ENCODE results near the gene RPA1. TPM values are rescaled to one million over a fixed set of nuclear protein-coding genes. Genes with fewer than 3 reads are reported as not detected.

RPA1 gene
- total RNA-seq, 1 donor from 2014 or later, result 83.0 TPM

DNA sequence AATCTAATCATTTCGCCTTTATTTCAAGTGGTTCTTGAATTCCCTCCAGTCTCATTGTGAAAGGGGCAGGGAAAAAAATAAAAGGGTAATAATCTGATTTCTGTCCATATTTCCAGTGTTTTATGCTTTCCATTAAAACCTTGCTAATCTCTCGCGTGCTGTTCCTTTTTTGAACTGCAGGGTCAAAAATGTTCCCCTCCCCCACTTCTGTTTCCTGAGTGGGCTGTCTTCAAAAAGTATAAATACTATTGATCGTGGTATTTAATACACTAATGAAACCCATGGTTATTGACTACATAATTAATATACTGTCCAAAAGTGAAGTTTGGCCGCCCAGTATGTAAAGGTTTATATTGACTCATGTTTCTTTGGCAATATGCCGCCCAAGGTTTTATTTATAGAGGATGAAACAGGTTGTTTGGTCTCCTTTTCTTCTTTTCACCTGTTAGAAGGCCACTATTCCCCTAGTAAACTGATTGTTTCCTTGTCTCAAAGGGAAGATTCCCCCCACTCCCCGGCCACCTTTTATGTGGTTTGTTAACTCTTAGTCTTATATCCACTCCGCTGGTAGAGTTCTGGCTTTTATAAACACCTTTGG is 69.7 kb downstream of the RPA1 start:
- DNase-seq (ENCODE audit: low spot score), result no peak
- no peak for ATAC-seq
- intact Hi-C loops (cut with DNase I), result no loop called here

DNA sequence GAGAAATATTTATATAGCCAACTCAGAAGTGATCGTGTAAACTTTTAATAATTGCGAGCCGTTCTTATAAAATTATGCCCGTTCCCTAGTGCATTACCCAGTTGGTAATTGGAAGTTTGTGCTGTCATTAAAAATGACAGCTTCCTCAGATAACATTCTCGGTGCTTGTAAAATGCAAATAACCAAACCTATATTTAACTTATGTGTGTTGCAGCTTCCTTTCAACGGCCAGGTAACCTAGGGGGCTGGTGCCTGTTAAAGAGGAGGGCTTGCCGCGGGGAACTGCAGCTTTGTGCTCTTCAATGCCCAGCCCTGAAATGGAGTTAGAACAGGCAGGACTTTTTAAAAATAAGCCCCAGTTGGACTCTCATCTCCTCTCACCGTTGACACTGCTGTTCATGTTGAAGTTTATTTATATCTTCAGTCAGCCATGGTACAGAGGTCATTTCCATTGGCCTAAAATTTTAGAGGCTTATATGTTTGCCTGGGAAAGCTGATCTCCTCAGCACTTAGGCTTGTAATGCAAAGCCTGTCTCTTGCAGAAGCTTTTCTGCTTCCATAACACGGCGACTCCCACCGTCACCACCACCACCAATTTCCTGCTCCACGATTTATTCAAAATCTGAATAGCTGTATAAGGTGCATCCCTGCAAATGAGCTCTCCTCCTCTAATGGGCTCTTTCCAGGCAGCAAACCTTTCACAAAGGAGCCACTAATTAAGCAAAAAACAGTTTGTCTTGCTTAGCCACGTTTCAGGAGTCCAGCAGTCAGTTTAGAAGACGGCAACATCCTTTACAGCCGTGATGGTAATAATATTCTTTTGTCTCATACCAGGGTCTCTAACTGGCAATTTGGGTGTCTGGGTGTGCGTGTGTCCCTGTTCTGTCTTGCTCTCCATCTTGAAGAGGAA is 74.7 kb downstream of the RPA1 start:
- intact Hi-C loops (cut with DNase I), result loop anchor here (5.0 to 10.0 kb wide), 2 partner anchors 120 to 338 kb away; partner anchors contain the start of gene RTN4RL1
- ATAC-seq (no peak), DNase-seq (ENCODE audit: low spot score) (no peak)

DNA sequence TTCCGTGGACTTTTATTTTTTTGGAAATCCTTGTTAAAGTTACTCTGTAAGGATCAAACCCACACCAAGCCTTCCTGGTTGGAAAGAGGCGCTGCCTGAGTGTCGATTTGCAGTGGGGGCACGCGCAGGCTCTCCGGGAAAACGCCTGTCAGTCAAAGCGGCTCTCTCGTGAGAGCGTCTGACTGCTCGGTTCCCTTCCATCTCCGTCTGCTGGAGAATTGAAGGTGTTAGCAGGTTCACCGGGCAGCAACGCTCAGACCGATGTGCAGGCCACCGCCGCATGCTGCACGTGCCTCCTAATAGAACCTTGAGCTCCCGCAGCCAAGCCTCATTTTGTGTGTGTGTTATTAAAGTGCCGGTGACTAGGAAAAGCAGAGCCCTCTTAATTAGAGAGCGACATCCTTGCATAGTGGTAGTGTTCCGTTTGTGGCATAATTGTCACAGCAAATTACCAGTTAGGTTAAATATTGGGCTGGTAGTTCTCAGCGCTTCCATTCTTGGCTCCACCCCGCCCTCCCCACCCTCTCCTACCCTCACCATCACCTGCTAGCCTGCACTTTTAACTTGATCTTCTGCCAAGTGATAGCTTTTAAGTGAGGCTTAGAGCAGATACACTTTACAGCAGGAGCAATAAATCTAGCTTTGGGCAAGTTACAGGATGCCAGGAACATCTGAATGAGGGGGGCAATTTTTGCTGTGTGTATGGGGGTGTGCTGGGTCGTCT is 75.5 kb downstream of the RPA1 start:
- DNase-seq (ENCODE audit: low spot score) (no peak), ATAC-seq (no peak)
- intact Hi-C loops (cut with DNase I), result loop anchor here (5.0 to 10.0 kb wide), 2 partner anchors 119 to 337 kb away; partner anchors contain the start of gene RTN4RL1

DNA sequence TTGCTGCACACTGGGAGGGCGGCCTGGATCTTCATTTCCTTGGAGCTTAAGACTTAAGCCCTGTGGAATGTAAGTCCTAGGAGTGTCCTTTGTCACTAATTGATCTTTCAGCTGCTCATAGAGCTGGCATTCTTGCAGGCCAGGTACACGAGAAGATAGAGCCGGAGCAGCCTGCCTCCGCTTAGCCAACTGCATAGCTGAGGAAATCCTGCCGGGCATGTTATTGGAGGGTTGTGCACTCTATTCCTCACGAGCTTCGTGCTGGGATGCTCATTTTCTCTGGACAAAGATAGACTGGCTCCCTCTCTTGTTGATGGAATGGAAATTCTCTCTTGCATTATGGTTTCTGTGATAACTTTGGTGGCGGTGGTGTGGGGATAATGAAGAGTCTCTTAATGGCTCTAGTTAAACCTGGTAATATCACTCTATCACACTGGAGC is 76.9 kb downstream of the RPA1 start:
- no peak for ATAC-seq

DNA sequence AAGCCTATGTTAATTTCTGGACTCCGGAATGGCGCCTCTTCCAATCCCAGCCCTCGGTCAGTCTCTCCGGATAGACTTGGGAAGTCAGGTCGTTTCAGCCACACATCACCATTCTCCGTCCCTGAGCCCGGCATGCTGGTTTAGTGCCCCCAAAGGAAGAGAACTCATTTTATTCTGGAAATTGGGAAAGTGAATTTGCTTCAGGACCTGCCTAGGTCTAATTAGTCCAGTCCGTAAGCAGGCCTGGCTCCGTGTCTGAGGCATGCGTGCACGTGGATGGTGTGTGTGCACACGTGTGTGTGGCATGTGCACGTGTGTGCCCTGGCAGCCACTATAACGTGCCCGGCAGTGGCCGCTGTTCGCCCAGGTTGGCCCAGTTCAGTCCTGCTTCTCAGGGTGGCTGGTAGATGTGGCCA is 77.4 kb downstream of the RPA1 start:
- ATAC-seq, result no peak
- DNase-seq (ENCODE audit: low spot score), result no peak
- intact Hi-C loops (cut with DNase I), result loop anchor here (5.0 to 10.0 kb wide), 2 partner anchors 118 to 335 kb away; partner anchors contain the start of gene RTN4RL1

More for the DNA sequence above, 76.9 kb downstream of the RPA1 start:
- DNase-seq (ENCODE audit: low spot score), result no peak
- intact Hi-C loops (cut with DNase I), result loop anchor here (5.0 to 10.0 kb wide), 2 partner anchors 118 to 336 kb away; partner anchors contain the start of gene RTN4RL1

DNA sequence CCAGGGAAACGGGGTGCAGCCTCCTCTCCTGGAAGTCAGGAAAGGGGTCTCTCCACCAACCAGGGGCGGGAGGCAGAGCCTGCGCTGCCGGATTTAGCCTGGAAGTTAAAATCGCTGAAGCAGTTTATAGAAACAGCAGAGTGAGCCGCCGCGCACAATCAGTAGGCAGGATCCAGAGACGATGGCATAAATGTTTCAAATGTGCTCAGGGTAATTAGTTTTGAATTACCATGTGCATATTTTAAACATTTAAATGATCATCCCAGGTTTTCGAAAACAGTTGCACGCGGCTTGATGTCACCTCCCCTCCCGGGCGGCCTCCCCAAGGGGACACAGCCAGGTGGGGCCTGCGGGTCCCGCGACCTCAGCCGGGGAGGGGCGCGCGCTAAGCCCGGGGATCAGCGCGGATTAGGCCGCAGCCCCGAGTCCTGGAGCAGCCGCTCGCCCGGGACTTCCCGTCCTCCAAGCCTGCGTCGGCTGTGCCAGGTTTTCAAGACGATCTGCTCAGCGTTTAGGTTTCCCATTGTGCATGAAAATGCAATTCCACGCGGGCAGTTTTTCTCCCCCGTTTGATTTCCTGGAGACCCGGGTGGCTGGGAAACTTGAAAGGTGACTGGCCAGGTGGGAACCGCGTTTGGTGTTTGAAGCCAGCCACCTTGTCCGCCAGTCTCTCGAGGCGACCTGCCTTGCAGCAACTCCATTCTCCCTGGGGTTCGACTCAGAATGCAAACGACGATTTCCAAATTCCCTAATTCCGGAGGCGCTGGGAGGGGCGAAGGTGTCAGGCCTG is 78.3 kb downstream of the RPA1 start:
- DNase-seq (ENCODE audit: low spot score) (no peak), ATAC-seq (peak; percentile 44)
- intact Hi-C loops (cut with DNase I), result loop anchor here (5.0 to 10.0 kb wide), 2 partner anchors 117 to 334 kb away; partner anchors contain the start of gene RTN4RL1

DNA sequence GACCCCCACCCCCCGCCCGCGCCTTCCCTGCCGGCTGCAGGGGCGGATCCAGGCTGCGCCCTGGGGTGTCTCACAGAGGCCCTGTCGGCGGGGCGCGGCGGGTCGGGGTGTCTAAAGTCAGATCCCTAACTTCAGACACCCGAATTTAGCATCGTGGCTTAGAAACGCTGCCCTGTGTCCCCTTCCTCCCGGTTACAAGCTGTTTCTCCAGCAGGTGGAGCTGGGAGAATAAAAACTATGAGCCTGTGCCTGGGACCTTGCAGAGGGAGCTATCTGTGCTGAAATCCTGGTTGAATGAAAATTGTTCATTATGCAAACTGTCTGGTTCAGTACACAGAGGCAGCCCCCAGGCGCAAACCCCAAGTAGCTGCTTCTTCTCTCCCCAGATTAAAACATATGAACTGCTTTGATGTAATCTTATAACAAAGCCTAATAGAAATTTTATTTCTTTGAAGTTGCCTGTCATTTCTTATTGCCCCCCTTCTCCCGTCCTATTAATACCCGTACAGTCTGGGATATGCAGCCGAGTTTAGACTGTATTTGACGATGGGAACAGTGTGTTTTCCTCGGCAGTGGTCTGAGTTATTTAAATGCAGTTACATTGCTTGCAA is 79.0 kb downstream of the RPA1 start:
- intact Hi-C loops (cut with DNase I), result loop anchor here (5.0 to 10.0 kb wide), 2 partner anchors 116 to 333 kb away; partner anchors contain the start of gene RTN4RL1
- peak; percentile 72 for DNase-seq (ENCODE audit: low spot score)
- peak; percentile 93 for ATAC-seq

DNA sequence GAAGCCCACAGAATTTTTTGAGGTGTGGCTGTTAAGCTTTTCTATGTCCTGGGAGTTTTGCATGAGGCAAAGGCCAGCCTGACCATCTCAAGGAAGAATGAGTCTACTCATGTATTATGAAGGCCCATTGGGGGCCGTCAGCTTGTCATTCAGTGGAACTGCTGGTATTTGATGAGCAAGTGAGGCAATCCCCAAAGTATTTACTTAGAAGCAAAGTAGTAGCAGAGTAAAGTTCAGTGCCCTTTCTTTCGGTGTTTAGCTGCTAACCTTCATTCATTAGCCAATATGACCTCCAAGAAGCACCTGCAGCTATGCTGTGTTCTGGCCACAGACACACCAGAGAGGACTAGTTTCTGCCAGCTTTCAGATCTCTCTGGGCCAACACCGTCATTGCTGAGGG is 80.2 kb downstream of the RPA1 start:
- intact Hi-C loops (cut with DNase I), result loop anchor here (5.0 to 10.0 kb wide), 3 partner anchors 115 to 332 kb away; partner anchors contain the start of genes OVCA2 and RTN4RL1
- ATAC-seq (no peak), DNase-seq (ENCODE audit: low spot score) (no peak)

DNA sequence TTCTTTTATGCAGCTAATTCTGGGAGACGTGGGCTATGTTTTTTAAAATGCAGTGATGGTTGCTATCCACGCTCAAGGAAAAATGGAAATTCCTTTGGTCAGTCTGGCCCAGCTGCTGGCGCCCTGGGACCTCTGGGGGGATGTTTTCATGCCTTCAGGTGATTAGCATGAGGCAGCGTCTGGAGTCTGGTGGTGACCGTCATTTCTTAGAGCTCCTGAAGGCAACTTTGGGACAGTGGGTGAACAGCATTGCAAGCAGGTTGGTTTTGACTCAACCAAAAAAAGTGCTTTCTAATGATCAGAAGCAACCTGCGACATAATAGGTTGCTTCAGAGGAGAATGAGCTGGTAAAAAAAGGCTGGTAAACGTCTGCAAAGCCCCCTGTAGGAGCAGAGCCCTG is 82.3 kb downstream of the RPA1 start:
- ATAC-seq, result no peak
- intact Hi-C loops (cut with DNase I), result loop anchor here (10.0 kb wide), 1 partner anchor 133 kb away; the partner anchor contains the start of gene OVCA2
- no peak for DNase-seq (ENCODE audit: low spot score)

DNA sequence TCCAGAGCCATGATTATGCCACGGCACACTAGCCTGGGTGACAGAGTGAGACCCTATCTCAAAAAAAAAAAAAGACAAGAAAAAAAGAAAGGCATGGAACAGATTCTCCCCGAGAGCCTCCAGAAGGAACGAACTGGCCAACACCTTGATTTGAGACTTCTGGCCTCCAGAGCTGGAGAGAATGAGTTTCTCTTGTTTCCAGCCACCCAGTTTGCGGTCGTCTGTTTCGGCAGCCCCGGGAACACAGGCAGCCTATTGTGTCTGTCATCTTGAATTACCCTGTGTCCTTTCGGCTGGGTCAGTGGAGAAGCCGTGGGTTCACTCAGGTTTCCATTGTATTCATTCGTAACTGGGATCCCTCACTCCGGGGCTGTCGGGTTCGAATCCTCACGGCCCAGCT is 83.9 kb downstream of the RPA1 start:
- intact Hi-C loops (cut with DNase I), result loop anchor here (10.0 kb wide), 1 partner anchor 131 kb away; the partner anchor contains the start of gene OVCA2
- ATAC-seq (no peak), DNase-seq (ENCODE audit: low spot score) (no peak)

DNA sequence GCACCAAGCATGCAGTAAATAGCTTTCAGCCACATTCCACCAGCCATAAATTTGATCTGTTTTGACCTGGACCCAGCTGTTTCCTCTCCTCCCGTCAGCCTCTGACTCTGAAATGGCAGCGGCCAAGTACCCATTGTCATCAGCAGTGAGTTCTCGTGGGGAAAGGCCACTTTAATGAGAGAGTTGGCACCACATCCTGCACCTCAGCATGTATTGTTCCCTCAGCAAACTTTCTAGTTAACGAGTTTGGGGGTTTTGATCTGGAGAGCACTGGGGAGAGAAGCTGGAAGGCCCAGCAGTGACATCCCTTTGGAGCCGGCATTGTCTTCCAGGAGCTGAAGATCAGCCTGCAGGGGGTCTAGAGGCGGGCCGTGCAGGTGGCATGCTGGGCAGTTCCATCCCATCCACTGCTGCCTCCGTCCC is 84.9 kb downstream of the RPA1 start:
- DNase-seq (ENCODE audit: low spot score), result no peak
- intact Hi-C loops (cut with DNase I), result loop anchor here (10.0 kb wide), 1 partner anchor 130 kb away; the partner anchor contains the start of gene OVCA2
- no peak for ATAC-seq

DNA sequence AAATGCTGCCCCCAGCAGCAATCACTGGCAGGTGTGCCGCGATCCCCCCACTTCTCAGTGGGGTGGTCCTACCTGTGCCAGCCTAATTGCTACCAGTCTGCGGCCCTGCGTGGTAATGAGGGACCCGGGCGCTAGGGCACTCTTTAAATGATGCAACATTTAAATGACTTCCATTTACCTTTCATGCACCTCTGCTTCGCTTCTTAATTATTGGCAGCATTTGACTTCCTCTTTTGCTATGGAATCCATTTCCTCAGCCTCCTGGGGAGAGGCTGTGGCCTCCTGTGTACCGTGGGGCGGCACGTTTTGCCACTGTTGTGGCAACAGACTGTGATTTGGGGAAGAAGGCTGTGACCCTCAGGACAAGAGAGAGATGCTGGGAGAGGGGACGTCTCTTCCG is 86.1 kb downstream of the RPA1 start:
- intact Hi-C loops (cut with DNase I), result loop anchor here (10.0 kb wide), 1 partner anchor 129 kb away; the partner anchor contains the start of gene OVCA2
- ATAC-seq, result no peak

DNA sequence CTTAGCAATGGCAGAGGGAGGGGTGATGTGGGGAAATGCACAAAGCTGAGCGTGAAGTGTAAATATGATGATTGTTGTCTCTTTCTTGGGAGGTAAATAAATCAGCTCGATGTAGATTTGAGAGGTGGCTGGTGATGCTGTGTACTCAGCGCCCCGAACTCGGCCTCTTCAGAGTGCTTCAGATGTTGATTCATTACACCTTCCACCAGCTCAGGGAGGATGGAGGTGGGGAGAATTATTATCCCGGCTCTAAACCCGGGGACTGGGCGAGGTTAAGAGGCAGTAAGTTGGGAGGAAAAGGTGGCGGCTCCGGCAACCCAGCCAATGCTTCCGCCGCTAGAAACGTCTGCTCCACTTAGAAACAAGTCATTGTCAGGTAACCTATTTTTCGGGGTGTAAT is 86.5 kb downstream of the RPA1 start:
- ATAC-seq, result no peak
- no peak for DNase-seq (ENCODE audit: low spot score)
- intact Hi-C loops (cut with DNase I), result loop anchor here (10.0 kb wide), 1 partner anchor 128 kb away; the partner anchor contains the start of gene OVCA2

More for the DNA sequence above, 86.1 kb downstream of the RPA1 start:
- no peak for DNase-seq (ENCODE audit: low spot score)

DNA sequence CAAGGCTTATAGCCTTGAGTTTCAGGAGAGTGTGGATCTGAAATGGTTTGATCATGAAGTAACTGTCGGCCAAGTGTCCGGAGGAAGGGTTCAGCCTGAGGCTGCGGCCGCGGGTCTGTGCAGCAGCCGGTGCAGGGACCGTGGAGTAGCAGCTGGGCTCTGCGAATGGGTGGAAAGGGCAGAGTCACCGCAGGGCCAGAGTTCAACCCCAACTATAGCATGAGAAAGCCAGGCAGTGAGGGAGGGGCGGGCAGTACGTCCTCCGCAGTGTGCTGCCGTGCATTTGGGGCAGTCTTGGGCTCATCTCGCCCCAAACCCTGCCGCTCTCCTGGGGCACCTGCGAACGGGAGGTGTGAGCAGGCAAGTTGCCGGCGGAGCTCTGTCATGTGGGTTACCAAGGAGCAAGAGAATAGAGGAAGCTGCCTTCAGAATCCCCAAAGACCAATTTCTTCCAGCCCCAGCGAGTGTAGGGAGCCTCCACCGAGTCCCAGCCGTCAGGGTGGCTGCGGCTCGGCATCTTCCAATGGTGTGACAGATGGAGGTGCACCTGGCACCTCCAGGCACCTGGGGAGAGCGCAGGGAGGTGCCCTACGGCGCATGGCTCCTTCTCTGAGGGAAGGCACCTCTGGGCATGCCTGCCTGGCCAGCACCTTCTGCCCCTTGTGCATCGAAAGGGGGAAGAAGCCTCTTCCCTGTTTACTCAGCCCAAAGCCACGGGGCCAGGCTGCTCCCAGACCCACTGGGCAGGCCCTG is 87.3 kb downstream of the RPA1 start:
- no peak for ATAC-seq

DNA sequence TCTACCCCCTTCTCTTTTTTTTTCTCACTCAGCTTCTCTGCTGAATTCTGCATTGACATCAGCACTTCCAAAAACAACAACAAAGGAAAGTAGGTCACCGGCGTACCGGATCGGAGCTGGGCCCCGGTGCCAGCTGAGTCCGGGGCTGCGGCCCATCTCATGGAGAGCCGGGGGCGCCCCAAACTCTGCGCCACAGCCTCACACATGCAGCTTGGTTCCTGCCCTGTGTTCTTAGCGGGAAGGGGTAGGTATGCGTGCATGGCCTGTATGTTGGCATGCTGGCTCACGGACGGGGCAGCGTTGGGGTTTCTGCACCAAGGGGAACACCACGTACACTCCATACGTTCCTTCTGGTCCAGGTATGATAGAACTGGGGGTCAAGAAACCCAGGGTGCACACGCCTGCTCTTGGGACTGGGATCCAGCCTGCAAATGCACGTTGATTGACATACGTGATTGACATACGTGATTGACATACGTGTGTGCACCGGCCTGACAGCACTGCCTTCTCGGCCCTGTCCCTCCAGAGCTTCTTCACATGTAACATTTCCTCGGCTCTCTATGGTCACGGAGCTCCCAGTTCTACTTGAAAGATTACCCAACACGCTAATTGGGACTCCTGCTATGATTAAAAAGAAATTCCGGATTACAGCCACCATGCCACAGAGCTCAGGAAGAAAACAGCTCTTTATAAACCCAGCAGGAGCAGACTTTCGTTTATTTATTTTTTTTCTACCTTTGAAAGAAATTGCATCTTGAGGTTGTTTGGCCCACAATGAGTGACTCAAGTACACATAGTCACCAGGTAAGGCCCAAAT is 88.7 kb downstream of the RPA1 start:
- no peak for ATAC-seq
- intact Hi-C loops (cut with DNase I), result loop anchor here (10.0 kb wide), 1 partner anchor 126 kb away; the partner anchor contains the start of gene OVCA2
- no peak for DNase-seq (ENCODE audit: low spot score)

More for the DNA sequence above, 87.3 kb downstream of the RPA1 start:
- intact Hi-C loops (cut with DNase I), result loop anchor here (10.0 kb wide), 1 partner anchor 128 kb away; the partner anchor contains the start of gene OVCA2
- DNase-seq (ENCODE audit: low spot score), result no peak

DNA sequence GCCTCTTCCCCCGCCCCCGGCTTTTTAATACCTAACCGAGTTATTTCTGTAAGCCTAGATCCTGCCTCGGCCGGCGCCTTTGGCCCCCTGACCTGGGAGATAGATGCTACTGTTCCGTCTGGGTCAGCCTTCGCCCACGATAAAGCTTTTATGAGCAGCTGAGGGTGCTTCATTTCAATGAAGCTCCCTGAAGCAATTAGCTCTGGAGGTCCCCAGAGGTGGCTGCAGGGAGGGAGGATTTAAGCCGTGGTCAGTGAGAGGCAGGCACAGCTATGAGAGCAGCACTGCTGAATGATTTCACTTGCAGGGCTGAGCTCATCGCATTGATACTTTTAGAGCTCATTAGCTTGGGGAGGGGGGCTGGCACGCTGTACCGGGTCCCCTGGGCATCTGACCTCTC is 89.4 kb downstream of the RPA1 start:
- intact Hi-C loops (cut with DNase I), result loop anchor here (10.0 kb wide), 1 partner anchor 126 kb away; the partner anchor contains the start of gene OVCA2
- DNase-seq (ENCODE audit: low spot score), result no peak
- ATAC-seq, result no peak

Measured in sciatic nerve (tissue), 2 donors.